Psoas muscle (tissue), 8 donors: ENCODE measurements around the gene INPP4A. TPM values are rescaled to one million over a fixed set of nuclear protein-coding genes. Genes with fewer than 3 reads are reported as not detected.

Experiments
- ATAC-seq, 4 donors: fragments of 200-7000 bp; cut with Tn5 transposase; one replicate each; pipeline ENCODE4 v1.9.1; 2020; ENCODE audit warnings: moderate library complexity in 3 of 4, mild to moderate bottlenecking in 2 of 4
- DNase-seq, 2 donors: peaks; one replicate each; pipeline ENCODE4 v3.0.0-alpha.2; 2020
- H3K27ac ChIP-seq: fragments of 200-600 bp; one replicate; pipeline ENCODE4 v1.8.0; 2022
- H3K27me3 ChIP-seq, 3 donors: fragments of 200-600 bp in 1 of 3; one replicate each; pipeline versions ENCODE4 v1.6.1 to v1.8.0; 2013 to 2022; ENCODE audit warnings: low read length in 2 of 3, mild to moderate bottlenecking in 2 of 3, moderate library complexity in 1 of 3; ENCODE audit not compliant: insufficient read depth in 3 of 3
- H3K36me3 ChIP-seq, 2 donors: fragments of 200-600 bp in 1 of 2; one replicate each; pipeline versions ENCODE4 v1.6.1 to v1.8.0; 2013 to 2022; ENCODE audit warnings: low read depth in 1 of 2, mild to moderate bottlenecking in 1 of 2, moderate library complexity in 1 of 2; ENCODE audit not compliant: insufficient read depth in 1 of 2
- H3K4me1 ChIP-seq: fragments of 200-600 bp; one replicate; pipeline ENCODE4 v1.8.0; 2022
- H3K4me3 ChIP-seq: fragments of 200-600 bp; one replicate; pipeline ENCODE4 v1.8.0; 2022; ENCODE audit warnings: mild to moderate bottlenecking
- H3K9me3 ChIP-seq: fragments of 200-600 bp; one replicate; pipeline ENCODE4 v1.8.0; 2022
- WGBS, 3 donors: extraction: QIAGEN DNeasy Blood & Tissue Kit; methylation state at CpG; one replicate each; pipeline versions ENCODE4 v1.1.6 to v1.1.7; 2013; 5-methylcytosine and 5-hydroxymethylcytosine counted together
- intact Hi-C, 2 donors: fragments of 100-400 bp; cut with DNase I; formaldehyde crosslinking; loops; one replicate each; pipeline versions ENCODE4 v1.11.0 to v1.14.2; 2022
- polyA plus RNA-seq, 3 donors: library from polyadenylated mRNA; stranded (reverse); fragments of 200-250 nt; gene quantifications; one replicate each; pipeline ENCODE4 v1.2.3, GENCODE V29; 2013
- total RNA-seq, 4 donors: library from RNA; stranded (reverse); fragmentation: NEBNext Ultra II Directional in 2 of 4; extraction: Animal tissue kit (Norgen Biotek cat#: 25700) in 2 of 4; gene quantifications; one replicate each; pipeline versions ENCODE4 v1.2.1 to v1.2.4, GENCODE V29; 2021 to 2023
- TF ChIP-seq, protein P1 (sequence below): fragments of 200-600 bp; IDR thresholded peaks from one replicate; pipeline ENCODE4 v1.8.0; 2022; ENCODE audit warnings: antibody characterized with exemption
- donor health status: healthy with polysubstance abuse.
- donor health status: DM: no; HTN: no; CAD: no; lungs with moderate emphysema.
- donor health status: Bipolar disorder and iron deficiency.
- donor health status: healthy.
- donor health status: DM: yes; HTN: yes; CAD: no.
- donor health status: DM: no; HTN: no; CAD: no.
- donor health status: DM: no; HTN: no; CAD: no.
- donor health status: DM: yes; HTN: yes; CAD: no.

INPP4A gene
- total and polyA plus RNA-seq, 7 donors = 2.2 to 19.7 (median 9.8) TPM

DNA sequence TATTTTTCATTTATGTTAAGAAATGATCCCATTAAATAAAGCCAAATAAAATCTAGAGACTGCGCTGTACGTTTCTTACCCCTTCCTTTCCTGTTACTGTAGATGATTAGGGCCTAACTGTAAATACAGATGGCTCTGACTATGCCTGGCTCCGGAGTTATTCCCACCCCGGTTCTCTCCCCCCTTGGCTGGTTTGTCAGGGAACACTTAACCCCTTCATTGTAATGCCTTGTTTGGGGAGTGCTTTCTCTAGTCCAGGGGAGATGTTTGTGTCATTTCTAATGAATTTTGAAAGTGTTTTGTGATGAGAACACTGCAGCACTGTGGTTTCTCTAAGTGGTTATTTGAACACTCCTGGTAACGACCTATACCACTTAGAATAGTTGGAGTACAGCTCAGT, 172.5 kb downstream of the INPP4A start:
- TF ChIP-seq, protein P1, sequence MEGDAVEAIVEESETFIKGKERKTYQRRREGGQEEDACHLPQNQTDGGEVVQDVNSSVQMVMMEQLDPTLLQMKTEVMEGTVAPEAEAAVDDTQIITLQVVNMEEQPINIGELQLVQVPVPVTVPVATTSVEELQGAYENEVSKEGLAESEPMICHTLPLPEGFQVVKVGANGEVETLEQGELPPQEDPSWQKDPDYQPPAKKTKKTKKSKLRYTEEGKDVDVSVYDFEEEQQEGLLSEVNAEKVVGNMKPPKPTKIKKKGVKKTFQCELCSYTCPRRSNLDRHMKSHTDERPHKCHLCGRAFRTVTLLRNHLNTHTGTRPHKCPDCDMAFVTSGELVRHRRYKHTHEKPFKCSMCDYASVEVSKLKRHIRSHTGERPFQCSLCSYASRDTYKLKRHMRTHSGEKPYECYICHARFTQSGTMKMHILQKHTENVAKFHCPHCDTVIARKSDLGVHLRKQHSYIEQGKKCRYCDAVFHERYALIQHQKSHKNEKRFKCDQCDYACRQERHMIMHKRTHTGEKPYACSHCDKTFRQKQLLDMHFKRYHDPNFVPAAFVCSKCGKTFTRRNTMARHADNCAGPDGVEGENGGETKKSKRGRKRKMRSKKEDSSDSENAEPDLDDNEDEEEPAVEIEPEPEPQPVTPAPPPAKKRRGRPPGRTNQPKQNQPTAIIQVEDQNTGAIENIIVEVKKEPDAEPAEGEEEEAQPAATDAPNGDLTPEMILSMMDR = no peak
- no peaks in the 10 kb centered on the region for H3K27me3 ChIP-seq
- H3K36me3 ChIP-seq = peaks cover 6 to 100% of the 10 kb centered on the region in 2 donors

DNA sequence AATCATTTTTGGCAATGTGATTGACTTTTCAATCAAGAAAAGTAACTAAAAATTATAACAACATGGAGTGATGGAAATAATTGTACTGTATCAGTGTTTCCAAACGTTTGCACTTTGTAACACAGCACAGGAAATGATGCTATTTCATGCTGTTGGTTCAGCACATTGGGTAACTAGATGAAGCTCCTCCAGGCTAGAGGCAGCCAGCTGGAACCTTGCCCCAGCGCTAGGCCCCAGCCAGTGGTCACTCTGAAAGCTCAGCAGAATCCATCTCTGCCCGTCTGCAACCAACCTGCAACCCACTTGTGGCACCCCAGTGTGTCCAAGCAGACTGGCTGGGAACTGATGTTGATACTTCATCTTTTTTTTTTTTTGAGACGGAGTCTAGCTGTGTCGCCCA, 179.0 kb downstream of the INPP4A start:
- 55 to 64% (median 57%) methylated on average over 5 of the region's 5 CpGs for WGBS, 3 donors
- Histone ChIP-seq H3K36me3 (peaks cover 0 to 47% of the 10 kb centered on the region in 2 donors), H3K27me3 (no peaks in the 10 kb centered on the region), H3K4me3 (no peak overlapping the region), H3K27ac (no peak overlapping the region), H3K4me1 (peaks cover 6% of the 10 kb centered on the region), H3K9me3 (no peaks in the 10 kb centered on the region)
- TF ChIP-seq, protein P1 = no peak
- ATAC-seq (peak; percentile 51 to 87 (median 68)), DNase-seq (peak; percentile 62 to 84)
- intact Hi-C loops = no loop called here

More for the DNA sequence above, 172.5 kb downstream of the INPP4A start:
- Histone ChIP-seq H3K4me3 (no peak overlapping the region), H3K27ac (no peak overlapping the region), H3K4me1 (no peaks in the 10 kb centered on the region), H3K9me3 (no peaks in the 10 kb centered on the region)
- no peak for DNase-seq
- 47 to 53% (median 48%) methylated on average over 5 of the region's 5 CpGs for WGBS, 3 donors
- no peak for ATAC-seq
- intact Hi-C loops = loop anchor here in 1 of 2 donors (10.0 kb wide), 1 partner anchor 538 kb away; the partner anchor contains the start of genes LIPT1 and TSGA10

DNA sequence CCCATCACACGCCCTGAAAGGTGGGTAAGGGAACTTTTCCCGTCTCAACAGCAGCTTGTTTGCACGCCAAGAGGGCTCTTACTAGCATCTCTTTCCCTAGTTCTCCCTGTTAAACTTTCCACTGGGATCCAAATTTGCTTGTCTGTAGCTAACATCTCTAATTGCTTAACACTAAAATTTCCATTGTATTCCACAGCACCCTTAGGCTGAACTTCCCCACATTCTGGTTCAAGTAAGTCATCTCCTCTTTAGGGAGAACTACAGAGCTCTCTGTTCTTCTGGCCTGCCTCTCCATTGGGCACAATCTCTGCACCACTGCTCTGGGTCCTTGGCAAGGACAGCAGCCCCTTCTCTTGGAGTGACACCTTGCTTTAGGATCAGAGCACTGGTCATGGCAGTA, 187.7 kb downstream of the INPP4A start:
- intact Hi-C loops = no loop called here
- H3K9me3 ChIP-seq = no peaks in the 10 kb centered on the region
- no peaks in the 10 kb centered on the region for H3K4me1 ChIP-seq
- ATAC-seq (no peak), DNase-seq (no peak)
- H3K27me3 ChIP-seq = no peaks in the 10 kb centered on the region
- no peak overlapping the region for H3K4me3 ChIP-seq
- TF ChIP-seq, protein P1 = no peak
- 90 to 94% (median 91%) methylated on average over 3 of the region's 3 CpGs for WGBS, 3 donors
- H3K27ac ChIP-seq = no peak overlapping the region
- H3K36me3 ChIP-seq = peaks cover 8 to 66% of the 10 kb centered on the region in 2 donors

DNA sequence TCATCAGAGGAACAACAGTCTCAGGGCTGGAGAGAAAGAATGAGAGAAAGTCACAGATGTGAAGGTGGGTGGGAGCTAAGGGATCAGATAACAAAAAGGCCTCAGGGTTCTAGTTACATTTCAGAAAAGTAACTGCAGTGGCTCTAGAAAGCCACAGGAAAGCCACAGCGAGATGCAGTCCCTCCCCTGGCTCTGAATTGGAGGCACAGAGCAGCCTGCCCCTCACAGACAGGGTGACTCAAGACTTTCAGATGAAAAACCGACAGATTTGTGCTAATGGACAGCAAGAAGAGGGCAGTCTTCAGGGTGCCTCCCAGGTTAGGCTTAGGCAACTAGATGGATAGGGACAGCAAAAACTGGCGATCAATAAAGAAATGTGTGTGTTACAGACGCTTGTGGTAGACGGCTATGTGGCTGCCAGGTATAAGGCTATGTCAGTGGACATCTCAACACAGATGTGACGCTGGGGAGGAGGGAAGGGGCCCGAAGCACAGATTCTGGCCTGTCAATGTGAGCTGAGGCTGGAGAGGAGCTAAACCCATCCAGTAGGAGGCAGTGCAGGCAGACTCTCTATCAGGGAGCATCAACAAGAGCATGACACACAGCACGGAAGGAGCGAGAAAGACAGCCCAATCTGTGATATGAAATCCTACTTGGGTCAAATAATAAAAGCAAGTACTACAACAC, 189.9 kb downstream of the INPP4A start:
- H3K27ac ChIP-seq = no peak overlapping the region
- TF ChIP-seq, protein P1 = no peak
- intact Hi-C loops = no loop called here
- no peaks in the 10 kb centered on the region for H3K27me3 ChIP-seq
- ATAC-seq (no peak), DNase-seq (no peak)
- H3K4me1 ChIP-seq = no peaks in the 10 kb centered on the region
- peaks cover 8 to 86% of the 10 kb centered on the region in 2 donors for H3K36me3 ChIP-seq
- H3K4me3 ChIP-seq = no peak overlapping the region
- WGBS, 3 donors = 68 to 70% (median 70%) methylated on average over 9 of the region's 9 CpGs
- no peaks in the 10 kb centered on the region for H3K9me3 ChIP-seq
